ENCODE data around the gene RAP1GAP2.

The RAP1GAP2 gene

DNA sequence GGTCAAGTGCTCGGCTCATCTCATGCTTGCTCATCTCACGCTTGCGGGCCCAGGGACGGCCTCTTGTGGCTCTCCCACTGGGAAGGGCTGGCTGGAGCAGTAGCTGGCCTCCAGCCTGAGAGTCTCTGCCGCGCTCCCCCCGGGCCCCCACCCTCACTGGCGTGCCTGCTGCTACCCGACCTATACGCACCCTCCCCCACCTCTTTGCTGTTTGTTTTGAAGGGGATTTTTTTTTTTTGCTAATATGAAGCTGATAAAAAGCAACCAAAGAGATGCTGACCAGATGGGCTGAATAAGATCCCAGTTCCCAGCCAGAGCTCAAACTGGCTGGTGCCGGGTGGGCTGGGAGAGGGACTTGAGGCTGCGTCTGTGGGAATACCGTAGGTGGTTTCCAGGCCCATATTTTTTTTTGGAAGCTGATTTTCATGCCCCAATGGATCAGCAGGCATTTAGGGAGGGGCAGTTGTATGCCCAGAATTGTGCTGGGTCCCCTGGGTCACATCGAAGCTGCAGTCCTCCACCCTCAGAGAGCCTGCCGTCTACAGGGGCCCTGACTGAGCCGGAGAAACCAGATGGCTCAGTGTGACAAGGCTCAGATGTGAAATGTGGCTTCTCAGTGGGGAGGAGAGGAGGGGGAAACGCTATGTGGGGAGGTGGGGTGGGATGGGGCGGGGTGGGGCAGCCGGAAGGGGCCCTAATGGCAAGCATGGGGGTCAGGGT, 115.0 kb downstream of the RAP1GAP2 start:
- Histone ChIP-seq H3K27me3 (ENCODE audit: insufficient read depth, low read length) (peaks cover 11% of the 10 kb centered on the region; the same call in 1 of the 2 replicates), H3K9me3 (ENCODE audit: low read length) (peaks cover 6% of the 10 kb centered on the region; the same call in 1 of the 2 replicates)

DNA sequence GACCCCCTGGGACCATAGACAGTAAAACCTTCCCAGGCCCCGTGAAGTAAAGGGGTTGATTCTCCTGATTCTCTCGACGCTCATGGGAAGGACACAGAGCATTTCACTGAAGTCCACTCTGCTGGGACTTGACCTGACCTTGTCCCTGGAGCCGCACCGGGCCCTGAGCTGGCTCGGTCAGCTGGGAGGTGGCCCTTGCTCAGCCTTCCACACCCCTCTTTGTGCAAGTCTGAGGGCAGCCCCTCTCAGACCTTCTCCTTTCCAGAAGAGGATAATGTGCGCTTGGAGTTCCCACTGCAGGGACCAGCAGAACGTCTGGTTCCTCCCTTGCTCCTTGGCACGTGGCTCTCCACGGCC, 115.5 kb downstream of the RAP1GAP2 start:
- Histone ChIP-seq H3K9me3 (ENCODE audit: low read length) (peaks cover 5% of the 10 kb centered on the region; the same call in 1 of the 2 replicates), H2AFZ (ENCODE audit: low read length) (no peak overlapping the region), H3K4me3 (ENCODE audit: low read depth, low read length, poor library complexity, severe bottlenecking) (no peak overlapping the region), H3K79me2 (ENCODE audit: insufficient read depth, low read length) (no peaks in the 10 kb centered on the region), H3F3A (ENCODE audit: insufficient read depth, low read length) (no peaks in the 10 kb centered on the region), H3K27ac (ENCODE audit: low read depth, low read length, poor library complexity, severe bottlenecking) (no peak overlapping the region), H3K4me1 (ENCODE audit: insufficient read depth, low read length, severe bottlenecking) (no peaks in the 10 kb centered on the region), H3K27me3 (ENCODE audit: insufficient read depth, low read length) (peaks cover 7% of the 10 kb centered on the region; the same call in 1 of the 2 replicates), H4K20me1 (ENCODE audit: insufficient read depth, low read length) (no peaks in the 10 kb centered on the region), H3K36me3 (ENCODE audit: insufficient read depth, low read length) (no peaks in the 10 kb centered on the region; the same call in 1 of the 2 replicates), H3K4me2 (ENCODE audit: low read length) (no peak overlapping the region), H3K9ac (ENCODE audit: low read length) (no peak overlapping the region), H3K9me2 (ENCODE audit: low read depth, low read length) (no peaks in the 10 kb centered on the region)
- TF ChIP-seq, protein P1, sequence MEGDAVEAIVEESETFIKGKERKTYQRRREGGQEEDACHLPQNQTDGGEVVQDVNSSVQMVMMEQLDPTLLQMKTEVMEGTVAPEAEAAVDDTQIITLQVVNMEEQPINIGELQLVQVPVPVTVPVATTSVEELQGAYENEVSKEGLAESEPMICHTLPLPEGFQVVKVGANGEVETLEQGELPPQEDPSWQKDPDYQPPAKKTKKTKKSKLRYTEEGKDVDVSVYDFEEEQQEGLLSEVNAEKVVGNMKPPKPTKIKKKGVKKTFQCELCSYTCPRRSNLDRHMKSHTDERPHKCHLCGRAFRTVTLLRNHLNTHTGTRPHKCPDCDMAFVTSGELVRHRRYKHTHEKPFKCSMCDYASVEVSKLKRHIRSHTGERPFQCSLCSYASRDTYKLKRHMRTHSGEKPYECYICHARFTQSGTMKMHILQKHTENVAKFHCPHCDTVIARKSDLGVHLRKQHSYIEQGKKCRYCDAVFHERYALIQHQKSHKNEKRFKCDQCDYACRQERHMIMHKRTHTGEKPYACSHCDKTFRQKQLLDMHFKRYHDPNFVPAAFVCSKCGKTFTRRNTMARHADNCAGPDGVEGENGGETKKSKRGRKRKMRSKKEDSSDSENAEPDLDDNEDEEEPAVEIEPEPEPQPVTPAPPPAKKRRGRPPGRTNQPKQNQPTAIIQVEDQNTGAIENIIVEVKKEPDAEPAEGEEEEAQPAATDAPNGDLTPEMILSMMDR (IDR thresholded peaks at IDR 0.05; ENCODE audit: low read length), result no peak
- TF ChIP-seq EZH2 (IDR thresholded peaks at IDR 0.05; ENCODE audit: borderline replicate concordance, low read length), result no peak

More for the DNA sequence above, 115.0 kb downstream of the RAP1GAP2 start:
- Histone ChIP-seq H3K36me3 (ENCODE audit: insufficient read depth, low read length) (no peaks in the 10 kb centered on the region; the same call in 1 of the 2 replicates), H3K9me2 (ENCODE audit: low read depth, low read length) (no peaks in the 10 kb centered on the region), H3F3A (ENCODE audit: insufficient read depth, low read length) (no peaks in the 10 kb centered on the region), H3K4me3 (ENCODE audit: low read depth, low read length, poor library complexity, severe bottlenecking) (no peak overlapping the region), H3K4me2 (ENCODE audit: low read length) (no peak overlapping the region), H2AFZ (ENCODE audit: low read length) (no peak overlapping the region), H3K4me1 (ENCODE audit: insufficient read depth, low read length, severe bottlenecking) (no peaks in the 10 kb centered on the region), H3K9ac (ENCODE audit: low read length) (no peak overlapping the region), H3K79me2 (ENCODE audit: insufficient read depth, low read length) (no peaks in the 10 kb centered on the region), H3K27ac (ENCODE audit: low read depth, low read length, poor library complexity, severe bottlenecking) (no peak overlapping the region), H4K20me1 (ENCODE audit: insufficient read depth, low read length) (no peaks in the 10 kb centered on the region)
- TF ChIP-seq EZH2 (IDR thresholded peaks at IDR 0.05; ENCODE audit: borderline replicate concordance, low read length), result no peak
- TF ChIP-seq, protein P1 (IDR thresholded peaks at IDR 0.05; ENCODE audit: low read length), result no peak

DNA sequence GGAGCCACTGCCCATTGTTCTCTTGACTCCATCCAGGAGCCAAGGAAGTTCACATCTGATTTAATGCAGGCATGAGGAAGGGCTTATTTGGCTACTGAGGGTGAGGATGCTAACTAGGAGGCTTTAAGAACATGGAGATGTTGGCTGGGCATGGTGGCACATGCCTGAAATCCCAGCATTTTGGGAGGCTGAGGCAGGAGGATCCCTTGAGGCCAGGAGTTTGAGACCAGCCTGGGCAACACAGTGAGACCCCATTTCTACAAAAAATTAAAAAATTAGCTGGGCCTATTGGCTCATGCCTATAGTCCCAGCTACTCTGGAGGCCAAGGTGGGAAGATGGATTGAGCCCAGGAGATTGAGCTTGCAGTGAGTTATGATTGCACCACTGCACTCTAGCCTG, 116.5 kb downstream of the RAP1GAP2 start:
- TF ChIP-seq EZH2 (IDR thresholded peaks at IDR 0.05; ENCODE audit: borderline replicate concordance, low read length), result no peak
- TF ChIP-seq, protein P1 (IDR thresholded peaks at IDR 0.05; ENCODE audit: low read length), result no peak
- no peaks in the 10 kb centered on the region for H4K20me1 ChIP-seq (ENCODE audit: insufficient read depth, low read length)
- H3K27me3 ChIP-seq (ENCODE audit: insufficient read depth, low read length), result no peaks in the 10 kb centered on the region
- no peaks in the 10 kb centered on the region for H3K36me3 ChIP-seq (ENCODE audit: insufficient read depth, low read length)
- H3K4me3 ChIP-seq (ENCODE audit: low read depth, low read length, poor library complexity, severe bottlenecking), result no peak overlapping the region
- no peaks in the 10 kb centered on the region for H3K9me2 ChIP-seq (ENCODE audit: low read depth, low read length)
- no peak overlapping the region for H3K27ac ChIP-seq (ENCODE audit: low read depth, low read length, poor library complexity, severe bottlenecking)
- no peak overlapping the region for H3K4me2 ChIP-seq (ENCODE audit: low read length)
- no peaks in the 10 kb centered on the region for H3F3A ChIP-seq (ENCODE audit: insufficient read depth, low read length)
- no peak overlapping the region for H2AFZ ChIP-seq (ENCODE audit: low read length)
- no peak overlapping the region for H3K9ac ChIP-seq (ENCODE audit: low read length)
- H3K9me3 ChIP-seq (ENCODE audit: low read length), result no peaks in the 10 kb centered on the region
- H3K4me1 ChIP-seq (ENCODE audit: insufficient read depth, low read length, severe bottlenecking), result no peaks in the 10 kb centered on the region
- H3K79me2 ChIP-seq (ENCODE audit: insufficient read depth, low read length), result no peaks in the 10 kb centered on the region

All from OCI-LY1 (cell line).